NCI-H2081 treated with DMSO at 0.1 percent for 48 hours (cell line): ENCODE results near the gene FUBP1.
"Not testable (repeated sequence)": the region's sequence is repeated elsewhere in the genome, so short reads cannot be mapped to it uniquely, and the experiment has no call there.

Experiments used
- DNase-seq: peaks from one replicate; lab custom pipeline; 2025; lab: John Stamatoyannopoulos, UW

Gene FUBP1

GRCh38 chr1:77987919-77988318 is 9.0 kb upstream of the FUBP1 start:
- DNase-seq: no peak

- no peak for DNase-seq
Observed at GRCh38 chr1:77986810-77987209, 7.9 kb upstream of the FUBP1 start.

- no peak for DNase-seq
Observed at GRCh38 chr1:77984629-77985028, 5.8 kb upstream of the FUBP1 start.

GRCh38 chr1:77983997-77984355 is 5.1 kb upstream of the FUBP1 start:
- no peak for DNase-seq

- DNase-seq: not testable (repeated sequence)
Observed at GRCh38 chr1:77983352-77983996, 4.6 kb upstream of the FUBP1 start.

- peak; percentile 65 for DNase-seq
Observed at GRCh38 chr1:77978293-77978968, 441 bp downstream of the FUBP1 start.

- no peak for DNase-seq
Observed at GRCh38 chr1:77977989-77978292, 931 bp downstream of the FUBP1 start.

- DNase-seq: no peak
Observed at GRCh38 chr1:77976433-77977076, 2.3 kb downstream of the FUBP1 start.

GRCh38 chr1:77975907-77976306 is 3.0 kb downstream of the FUBP1 start:
- no peak for DNase-seq

GRCh38 chr1:77975386-77975785 is 3.5 kb downstream of the FUBP1 start:
- DNase-seq: no peak

- no peak for DNase-seq
Observed at GRCh38 chr1:77972080-77972479, 6.8 kb downstream of the FUBP1 start.

- DNase-seq: no peak
Observed at GRCh38 chr1:77970192-77970591, 8.7 kb downstream of the FUBP1 start.

- no peak for DNase-seq
Observed at GRCh38 chr1:77966291-77966690, 12.6 kb downstream of the FUBP1 start.

GRCh38 chr1:77961392-77961791 is 17.5 kb downstream of the FUBP1 start:
- DNase-seq: no peak

GRCh38 chr1:77958850-77959249 is 20.0 kb downstream of the FUBP1 start:
- no peak for DNase-seq

- no peak for DNase-seq
Observed at GRCh38 chr1:77958391-77958790, 20.5 kb downstream of the FUBP1 start.

GRCh38 chr1:77956464-77956863 is 22.4 kb downstream of the FUBP1 start:
- DNase-seq: no peak

- DNase-seq: no peak
Observed at GRCh38 chr1:77955709-77956108, 23.2 kb downstream of the FUBP1 start.

GRCh38 chr1:77954521-77954920 is 24.4 kb downstream of the FUBP1 start:
- DNase-seq: no peak

- DNase-seq: no peak
Observed at GRCh38 chr1:77953907-77954306, 25.0 kb downstream of the FUBP1 start.

GRCh38 chr1:77951328-77951727 is 27.5 kb downstream of the FUBP1 start:
- DNase-seq: no peak

- DNase-seq: no peak
Observed at GRCh38 chr1:77950873-77951272, 28.0 kb downstream of the FUBP1 start.

- no peak for DNase-seq
Observed at GRCh38 chr1:77948841-77949424, 29.9 kb downstream of the FUBP1 start.
